HEK293 (cell line): ENCODE results near the gene GTF3C5.

ENCODE experiments used
- CTCF ChIA-PET: fragments of 350-600 bp; formaldehyde crosslinking; extraction: SDS; loops from one replicate; lab custom pipeline; 2021; ENCODE audit warnings: antibody characterized with exemption; lab: Yijun Ruan, JAX
- POLR2A ChIA-PET: fragments of 300-600 bp; formaldehyde crosslinking; extraction: SDS; loops from one replicate; lab custom pipeline; 2020; ENCODE audit warnings: antibody characterized with exemption, inconsistent platforms; lab: Yijun Ruan, JAX
- H3K27ac ChIP-seq: fragments of 200-500 bp; sonication (Bioruptor generic); 2 replicates; pipeline ENCODE4 v1.5.1; 2014; ENCODE audit warnings: low read depth, low read length, control low read depth, inconsistent platforms; ENCODE audit errors: extremely low read depth
- H3K36me3 ChIP-seq, 2 experiments: fragments of 200-500 bp in 1 of 2; sonication (Bioruptor generic) in 1 of 2; 1 replicate in 1 of 2; 2 replicates in 1 of 2; pipeline ENCODE4 v1.5.1; 2014 to 2017; ENCODE audit warnings: inconsistent platforms in 2 of 2, low read length in 2 of 2; ENCODE audit not compliant: control insufficient read depth in 2 of 2, insufficient read depth in 1 of 2
- H3K4me1 ChIP-seq: fragments of 200-500 bp; sonication (Bioruptor generic); 2 replicates; pipeline ENCODE4 v1.5.1; 2014; ENCODE audit warnings: mild to moderate bottlenecking, low read length, inconsistent platforms; ENCODE audit not compliant: control insufficient read depth, insufficient read depth
- H3K4me3 ChIP-seq: 2 replicates; pipeline ENCODE4 v1.5.1; 2011; ENCODE audit warnings: low read depth, mild to moderate bottlenecking, control low read depth, low read length, moderate library complexity
- H3K9me3 ChIP-seq: fragments of 200-500 bp; sonication (Bioruptor generic); 2 replicates; pipeline ENCODE4 v1.5.1; 2014; ENCODE audit warnings: low read depth, low read length, inconsistent platforms; ENCODE audit not compliant: control insufficient read depth, insufficient read depth
- BCL11B ChIP-seq: fragments of 450-650 bp; formaldehyde crosslinking; IDR thresholded peaks from 2 replicates; pipeline ENCODE4 v1.5.1; 2016; ENCODE audit warnings: low read depth, missing biosample characterization, missing genetic modification characterization
- GLIS1 ChIP-seq: fragments of 450-650 bp; formaldehyde crosslinking; IDR thresholded peaks from 2 replicates; pipeline ENCODE4 v1.5.1; 2016; ENCODE audit warnings: missing biosample characterization, missing genetic modification characterization
- KLF7 ChIP-seq: fragments of 450-650 bp; formaldehyde crosslinking; IDR thresholded peaks from 2 replicates; pipeline ENCODE4 v1.5.1; 2016; ENCODE audit warnings: missing biosample characterization, missing genetic modification characterization, borderline replicate concordance
- MYNN ChIP-seq: fragments of 450-650 bp; formaldehyde crosslinking; IDR thresholded peaks from 2 replicates; pipeline ENCODE4 v1.5.1; 2016; ENCODE audit warnings: missing biosample characterization, missing genetic modification characterization, borderline replicate concordance
- REPIN1 ChIP-seq: fragments of 450-650 bp; formaldehyde crosslinking; IDR thresholded peaks from 2 replicates; pipeline ENCODE4 v1.5.1; 2017; ENCODE audit warnings: missing biosample characterization, missing genetic modification characterization, low read depth
- REST ChIP-seq: fragments of 450-650 bp; formaldehyde crosslinking; IDR thresholded peaks from 2 replicates; pipeline ENCODE4 v1.5.1; 2016; ENCODE audit warnings: missing biosample characterization, missing genetic modification characterization
- SCRT2 ChIP-seq: fragments of 450-650 bp; formaldehyde crosslinking; IDR thresholded peaks from 2 replicates; pipeline ENCODE4 v1.5.1; 2016; ENCODE audit warnings: missing biosample characterization, missing genetic modification characterization
- SETDB1 ChIP-seq: IDR thresholded peaks from one replicate; pipeline ENCODE4 v1.6.1; 2017; ENCODE audit warnings: mild to moderate bottlenecking, low read length, moderate library complexity, mixed read lengths; ENCODE audit not compliant: insufficient read length
- SP7 ChIP-seq: fragments of 450-650 bp; formaldehyde crosslinking; IDR thresholded peaks from 2 replicates; pipeline ENCODE4 v1.5.1; 2016; ENCODE audit warnings: missing biosample characterization, missing genetic modification characterization
- WT1 ChIP-seq: fragments of 450-650 bp; formaldehyde crosslinking; IDR thresholded peaks from 2 replicates; pipeline ENCODE4 v1.5.1; 2016; ENCODE audit warnings: missing biosample characterization, missing genetic modification characterization
- ZBTB7A ChIP-seq: fragments of 450-650 bp; formaldehyde crosslinking; IDR thresholded peaks from 2 replicates; pipeline ENCODE4 v1.5.1; 2016; ENCODE audit warnings: low read depth, missing biosample characterization, missing genetic modification characterization
- ZFP37 ChIP-seq: fragments of 450-650 bp; formaldehyde crosslinking; IDR thresholded peaks from 2 replicates; pipeline ENCODE4 v1.5.1; 2016; ENCODE audit warnings: missing biosample characterization, missing genetic modification characterization
- ZFP41 ChIP-seq: fragments of 450-650 bp; formaldehyde crosslinking; IDR thresholded peaks from 2 replicates; pipeline ENCODE4 v1.5.1; 2016; ENCODE audit warnings: missing biosample characterization, missing genetic modification characterization, borderline replicate concordance
- ZIC2 ChIP-seq: fragments of 450-650 bp; formaldehyde crosslinking; IDR thresholded peaks from 2 replicates; pipeline ENCODE4 v1.5.1; 2016; ENCODE audit warnings: missing biosample characterization, missing genetic modification characterization
- ZNF10 ChIP-seq: fragments of 450-650 bp; formaldehyde crosslinking; IDR thresholded peaks from 2 replicates; pipeline ENCODE4 v1.5.1; 2017; ENCODE audit warnings: missing biosample characterization, missing genetic modification characterization
- ZNF114 ChIP-seq: fragments of 450-650 bp; formaldehyde crosslinking; IDR thresholded peaks from 2 replicates; pipeline ENCODE4 v1.5.0; 2017; ENCODE audit warnings: missing biosample characterization, missing genetic modification characterization
- ZNF146 ChIP-seq: fragments of 450-650 bp; formaldehyde crosslinking; IDR thresholded peaks from 2 replicates; pipeline ENCODE4 v1.5.1; 2016; ENCODE audit warnings: missing biosample characterization, missing genetic modification characterization
- ZNF214 ChIP-seq: fragments of 450-650 bp; formaldehyde crosslinking; IDR thresholded peaks from 2 replicates; pipeline ENCODE4 v1.5.1; 2017; ENCODE audit warnings: missing biosample characterization, mild to moderate bottlenecking, missing genetic modification characterization, borderline replicate concordance
- ZNF366 ChIP-seq: fragments of 450-650 bp; formaldehyde crosslinking; conservative IDR thresholded peaks from 2 replicates; pipeline ENCODE4 v1.5.1; 2016; ENCODE audit warnings: missing biosample characterization, missing genetic modification characterization
- ZNF37A ChIP-seq: fragments of 450-650 bp; IDR thresholded peaks from 2 replicates; pipeline ENCODE4 v1.5.1; 2018; ENCODE audit warnings: missing biosample characterization, missing genetic modification characterization
- ZNF394 ChIP-seq: fragments of 450-650 bp; formaldehyde crosslinking; IDR thresholded peaks from 2 replicates; pipeline ENCODE4 v1.5.1; 2016; ENCODE audit warnings: missing biosample characterization, missing genetic modification characterization, mild to moderate bottlenecking, moderate library complexity, borderline replicate concordance
- ZNF398 ChIP-seq: fragments of 450-650 bp; formaldehyde crosslinking; IDR thresholded peaks from 2 replicates; pipeline ENCODE4 v1.5.1; 2017; ENCODE audit warnings: missing biosample characterization, missing genetic modification characterization
- ZNF416 ChIP-seq: fragments of 450-650 bp; formaldehyde crosslinking; IDR thresholded peaks from 2 replicates; pipeline ENCODE4 v1.5.1; 2016; ENCODE audit warnings: missing biosample characterization, missing genetic modification characterization
- ZNF426 ChIP-seq: fragments of 450-650 bp; formaldehyde crosslinking; IDR thresholded peaks from 2 replicates; pipeline ENCODE4 v1.5.1; 2017; ENCODE audit warnings: missing biosample characterization, missing genetic modification characterization, mild to moderate bottlenecking, inconsistent platforms, moderate library complexity
- ZNF473 ChIP-seq: fragments of 450-650 bp; formaldehyde crosslinking; IDR thresholded peaks from 2 replicates; pipeline ENCODE4 v1.5.1; 2017; ENCODE audit warnings: missing biosample characterization, missing genetic modification characterization
- ZNF561 ChIP-seq: fragments of 450-650 bp; IDR thresholded peaks from 2 replicates; pipeline ENCODE4 v1.5.1; 2018; ENCODE audit warnings: missing biosample characterization, missing genetic modification characterization, borderline replicate concordance
- ZNF610 ChIP-seq: fragments of 450-650 bp; formaldehyde crosslinking; IDR thresholded peaks from 2 replicates; pipeline ENCODE4 v1.5.1; 2016; ENCODE audit warnings: missing biosample characterization, missing genetic modification characterization, borderline replicate concordance
- ZNF626 ChIP-seq: fragments of 450-650 bp; sonication (Bioruptor Pico); formaldehyde crosslinking; IDR thresholded peaks from 2 replicates; pipeline ENCODE4 v1.5.1; 2018; ENCODE audit warnings: missing biosample characterization, missing genetic modification characterization, inconsistent platforms
- ZNF629 ChIP-seq: fragments of 450-650 bp; formaldehyde crosslinking; IDR thresholded peaks from 2 replicates; pipeline ENCODE4 v1.5.1; 2017; ENCODE audit warnings: missing biosample characterization, missing genetic modification characterization
- ZNF639 ChIP-seq: fragments of 450-650 bp; formaldehyde crosslinking; IDR thresholded peaks from 2 replicates; pipeline ENCODE4 v1.5.1; 2016; ENCODE audit warnings: missing biosample characterization, missing genetic modification characterization
- ZNF654 ChIP-seq: fragments of 450-650 bp; formaldehyde crosslinking; IDR thresholded peaks from 2 replicates; pipeline ENCODE4 v1.5.1; 2016; ENCODE audit warnings: low read depth, missing biosample characterization, missing genetic modification characterization
- ZNF658 ChIP-seq: fragments of 450-650 bp; formaldehyde crosslinking; IDR thresholded peaks from 2 replicates; pipeline ENCODE4; 2016; ENCODE audit warnings: missing biosample characterization, missing genetic modification characterization
- ZSCAN4 ChIP-seq: fragments of 450-650 bp; formaldehyde crosslinking; IDR thresholded peaks from 2 replicates; pipeline ENCODE4 v1.5.1; 2017; ENCODE audit warnings: missing biosample characterization, missing genetic modification characterization

Gene GTF3C5

GRCh38 chr9:133060417-133060841, 29.6 kb downstream of the GTF3C5 start:
- ChIA-PET CTCF (interaction anchor here (0.7 to 2.2 kb wide), 5 partner anchors 19 to 433 kb away, joined by 3 to 10 read pairs (median 3); no protein-coding TSS in a partner anchor), POLR2A (interaction anchor here (0.6 to 1.3 kb wide), 2 partner anchors 22 to 30 kb away, joined by 4 to 5 read pairs; partner anchors contain the start of gene GTF3C5)
- Histone ChIP-seq H3K36me3 (peaks cover 0 to 29% of the 10 kb centered on the region in 2 experiments; a peak in 1 of 3 replicates), H3K4me1 (peaks cover 6% of the 10 kb centered on the region; the same call in 1 of the 2 replicates), H3K4me3 (no peak overlapping the region), H3K9me3 (no peaks in the 10 kb centered on the region), H3K27ac (no peak overlapping the region)
- TF ChIP-seq ZNF626 (tag by site-specific recombination) (no peak), SCRT2 (peak; percentile 68; the same call in 1 of the 2 replicates), ZNF610 (tag by site-specific recombination) (no peak), ZFP37 (tag by site-specific recombination) (no peak), WT1 (peak; percentile 70), ZNF658 (no peak), GLIS1 (tag by site-specific recombination) (peak; percentile 40; the same call in 1 of the 2 replicates), ZNF561 (tag by site-specific recombination) (no peak), REPIN1 (tag by site-specific recombination) (no peak), ZNF416 (tag by site-specific recombination) (no peak), ZNF214 (tag by site-specific recombination) (no peak), KLF7 (tag by site-specific recombination) (no peak), ZIC2 (tag by site-specific recombination) (0 out of 2 replicates have a peak, but pooled peaks have one; percentile 13), ZNF394 (tag by site-specific recombination) (no peak), ZNF473 (tag by site-specific recombination) (no peak), ZNF654 (tag by site-specific recombination) (no peak), ZNF639 (tag by site-specific recombination) (no peak), ZFP41 (tag by site-specific recombination) (no peak), MYNN (tag by site-specific recombination) (no peak), ZNF37A (tag by site-specific recombination) (no peak), ZNF398 (peak; percentile 41), ZNF426 (no peak), SETDB1 (no peak), ZNF146 (tag by site-specific recombination) (no peak), SP7 (tag by site-specific recombination) (0 out of 2 replicates have a peak, but pooled peaks have one; percentile 22), ZNF629 (tag by site-specific recombination) (no peak), ZNF366 (tag by site-specific recombination) (no peak), ZSCAN4 (no peak), BCL11B (tag by site-specific recombination) (no peak), ZBTB7A (tag by site-specific recombination) (no peak), ZNF10 (no peak), REST (tag by site-specific recombination) (no peak), ZNF114 (tag by site-specific recombination) (no peak)
